ENCODE data around the gene PLTP.

GRCh38 chr20:45850238-45850637, 61.7 kb downstream of the PLTP start:
- no peak for TF ChIP-seq CTCF (IDR thresholded peaks at IDR 0.05)
- TF ChIP-seq POLR2A (IDR thresholded peaks at IDR 0.05), result no peak
